CD4-positive, alpha-beta T cell treated with Interferon gamma for 1 hour (primary cell): ENCODE data around the gene CREB3L1.

Experiments
- DNase-seq: peaks from one replicate; pipeline ENCODE4 v3.0.0-alpha.2; 2020

Gene CREB3L1

GRCh38 chr11:46367916-46368267, 90.4 kb downstream of the CREB3L1 start:
- DNase-seq: no peak

GRCh38 chr11:46369458-46370152, 92.1 kb downstream of the CREB3L1 start:
- peak; percentile 40 for DNase-seq

GRCh38 chr11:46370253-46370652, 92.8 kb downstream of the CREB3L1 start:
- no peak for DNase-seq
